IPS DF 6.9 (cell line): ENCODE measurements around the gene GTPBP1.
A peak's percentile ranks its signal among the peaks of the same experiment; 100 is the strongest.

ENCODE experiments used
- DNase-seq: peaks from one replicate; pipeline ENCODE4 v3.0.0-alpha.2; 2013; ENCODE audit warnings: low read depth, low spot score
- H3K27ac ChIP-seq: one replicate; pipeline ENCODE4 v1.5.1; 2013; ENCODE audit warnings: low read length, control low read depth
- H3K27me3 ChIP-seq: 2 replicates; pipeline ENCODE4 v1.6.1; 2013; ENCODE audit warnings: mild to moderate bottlenecking, low read length; ENCODE audit not compliant: control insufficient read depth, insufficient read depth
- H3K36me3 ChIP-seq: 2 replicates; pipeline ENCODE4 v1.6.1; 2013; ENCODE audit warnings: low read length; ENCODE audit not compliant: control insufficient read depth, insufficient read depth
- H3K4me1 ChIP-seq: 2 replicates; pipeline ENCODE4 v1.6.1; 2013; ENCODE audit warnings: low read length; ENCODE audit not compliant: control insufficient read depth, insufficient read depth
- H3K4me3 ChIP-seq: 2 replicates; pipeline ENCODE4 v1.5.1; 2013; ENCODE audit warnings: mild to moderate bottlenecking, low read length
- H3K9me3 ChIP-seq: 2 replicates; pipeline ENCODE4 v1.6.1; 2013; ENCODE audit warnings: low read length, inconsistent platforms; ENCODE audit not compliant: control insufficient read depth, insufficient read depth
- WGBS: extraction: QIAGEN DNeasy Blood & Tissue Kit; methylation state at CpG from one replicate; pipeline ENCODE4 v1.1.7; 2013; ENCODE audit warnings: mixed read lengths, missing lambda C conversion rate; ENCODE audit not compliant: insufficient read length, insufficient coverage; 5-methylcytosine and 5-hydroxymethylcytosine counted together

Gene GTPBP1

GRCh38 chr22:38751422-38752346 is 45.9 kb downstream of the GTPBP1 start:
- H3K9me3 ChIP-seq: no peaks in the 10 kb centered on the region
- WGBS: no CpG with 5 or more reads among the region's 24 CpGs
- H3K27ac ChIP-seq: no peak overlapping the region
- peaks cover 5% of the 10 kb centered on the region; the same call in 1 of the 2 replicates for H3K36me3 ChIP-seq
- H3K4me1 ChIP-seq: peaks cover 1% of the 10 kb centered on the region; the same call in 1 of the 2 replicates
- H3K27me3 ChIP-seq: no peaks in the 10 kb centered on the region
- no peak overlapping the region for H3K4me3 ChIP-seq
- no peak for DNase-seq

- H3K9me3 ChIP-seq: no peaks in the 10 kb centered on the region
- no peak for DNase-seq
- no peaks in the 10 kb centered on the region for H3K27me3 ChIP-seq
- no CpG with 5 or more reads among the region's 12 CpGs for WGBS
- peaks cover 1% of the 10 kb centered on the region; the same call in 1 of the 2 replicates for H3K4me1 ChIP-seq
- H3K27ac ChIP-seq: no peak overlapping the region
- no peak overlapping the region for H3K4me3 ChIP-seq
- peaks cover 5% of the 10 kb centered on the region; the same call in 1 of the 2 replicates for H3K36me3 ChIP-seq
Observed at GRCh38 chr22:38753948-38754750, 48.4 kb downstream of the GTPBP1 start.

GRCh38 chr22:38754751-38755154 is 49.0 kb downstream of the GTPBP1 start:
- H3K4me1 ChIP-seq: peaks cover 1% of the 10 kb centered on the region; the same call in 1 of the 2 replicates
- DNase-seq: no peak
- WGBS: no CpG with 5 or more reads among the region's 12 CpGs
- no peak overlapping the region for H3K27ac ChIP-seq
- no peaks in the 10 kb centered on the region for H3K9me3 ChIP-seq
- no peaks in the 10 kb centered on the region for H3K27me3 ChIP-seq
- peaks cover 5% of the 10 kb centered on the region; the same call in 1 of the 2 replicates for H3K36me3 ChIP-seq
- H3K4me3 ChIP-seq: peak overlapping the region; percentile 70; the same call in 1 of the 2 replicates

- Histone ChIP-seq H3K4me1 (peaks cover 1% of the 10 kb centered on the region; the same call in 1 of the 2 replicates), H3K9me3 (no peaks in the 10 kb centered on the region), H3K4me3 (peak overlapping the region; percentile 70), H3K27ac (no peak overlapping the region), H3K27me3 (no peaks in the 10 kb centered on the region), H3K36me3 (peaks cover 3% of the 10 kb centered on the region; the same call in 1 of the 2 replicates)
- WGBS: no CpG with 5 or more reads among the region's 74 CpGs
- DNase-seq: no peak
Observed at GRCh38 chr22:38755155-38755910, 49.6 kb downstream of the GTPBP1 start.

GRCh38 chr22:38755911-38756532 is 50.3 kb downstream of the GTPBP1 start, which contains the start of gene SUN2:
Gene SUN2 (minus strand): TSS chr22:38755998. CDS start chr22:38752628, 3,370 bp downstream.
- no CpG with 5 or more reads among the region's 68 CpGs for WGBS
- no peaks in the 10 kb centered on the region for H3K9me3 ChIP-seq
- DNase-seq: no peak
- no peak within 1 kb of the TSS for H3K27ac ChIP-seq
- peaks cover 3% of the 10 kb centered on the region; the same call in 1 of the 2 replicates for H3K36me3 ChIP-seq
- H3K4me3 ChIP-seq: peak within 1 kb of the TSS; percentile 70
- H3K27me3 ChIP-seq: no peaks in the 10 kb centered on the region
- peaks cover 1% of the 10 kb centered on the region; the same call in 1 of the 2 replicates for H3K4me1 ChIP-seq

GRCh38 chr22:38756711-38757463 is 51.1 kb downstream of the GTPBP1 start:
- Histone ChIP-seq H3K4me1 (no peaks in the 10 kb centered on the region), H3K4me3 (no peak overlapping the region), H3K9me3 (no peaks in the 10 kb centered on the region), H3K27me3 (no peaks in the 10 kb centered on the region), H3K36me3 (no peaks in the 10 kb centered on the region), H3K27ac (no peak overlapping the region)
- no peak for DNase-seq
- no CpG with 5 or more reads among the region's 17 CpGs for WGBS

GRCh38 chr22:38757464-38757757 is 51.7 kb downstream of the GTPBP1 start:
- Histone ChIP-seq H3K4me1 (no peaks in the 10 kb centered on the region), H3K27me3 (no peaks in the 10 kb centered on the region), H3K4me3 (no peak overlapping the region), H3K9me3 (no peaks in the 10 kb centered on the region), H3K27ac (no peak overlapping the region), H3K36me3 (no peaks in the 10 kb centered on the region)
- no CpG with 5 or more reads among the region's 4 CpGs for WGBS
- DNase-seq: no peak

- H3K27ac ChIP-seq: no peak overlapping the region
- H3K9me3 ChIP-seq: no peaks in the 10 kb centered on the region
- H3K27me3 ChIP-seq: no peaks in the 10 kb centered on the region
- no peaks in the 10 kb centered on the region for H3K36me3 ChIP-seq
- H3K4me1 ChIP-seq: no peaks in the 10 kb centered on the region
- no CpG with 5 or more reads among the region's 16 CpGs for WGBS
- no peak for DNase-seq
- no peak overlapping the region for H3K4me3 ChIP-seq
Observed at GRCh38 chr22:38758276-38758945, 52.7 kb downstream of the GTPBP1 start.

GRCh38 chr22:38759005-38759404 is 53.3 kb downstream of the GTPBP1 start:
- no CpG with 5 or more reads among the region's 7 CpGs for WGBS
- no peaks in the 10 kb centered on the region for H3K4me1 ChIP-seq

More at GRCh38 chr22:38759005-38759404, 53.3 kb downstream of the GTPBP1 start:
- Histone ChIP-seq H3K4me3 (no peak overlapping the region), H3K27ac (no peak overlapping the region), H3K36me3 (no peaks in the 10 kb centered on the region), H3K9me3 (no peaks in the 10 kb centered on the region), H3K27me3 (no peaks in the 10 kb centered on the region)
- DNase-seq: no peak
